Body of pancreas (tissue), 4 donors: ENCODE measurements around the gene QARS1.

Experiments used
- POLR2A ChIP-seq, 3 donors: fragments of 450-650 bp; IDR thresholded peaks; one replicate each; pipeline ENCODE4 v1.6.1; 2016; ENCODE audit warnings: antibody characterized with exemption in 3 of 3, mild to moderate bottlenecking in 2 of 3
- TF ChIP-seq, protein P1 (sequence below), 7 experiments: fragments of 450-650 bp in 4 of 7; fragments of 200-600 bp in 3 of 7; sonication (generic) in 3 of 7; IDR thresholded peaks; one replicate each; pipeline ENCODE4 v1.5.1; 2016 to 2019; ENCODE audit warnings: antibody characterized with exemption in 7 of 7

DNA sequence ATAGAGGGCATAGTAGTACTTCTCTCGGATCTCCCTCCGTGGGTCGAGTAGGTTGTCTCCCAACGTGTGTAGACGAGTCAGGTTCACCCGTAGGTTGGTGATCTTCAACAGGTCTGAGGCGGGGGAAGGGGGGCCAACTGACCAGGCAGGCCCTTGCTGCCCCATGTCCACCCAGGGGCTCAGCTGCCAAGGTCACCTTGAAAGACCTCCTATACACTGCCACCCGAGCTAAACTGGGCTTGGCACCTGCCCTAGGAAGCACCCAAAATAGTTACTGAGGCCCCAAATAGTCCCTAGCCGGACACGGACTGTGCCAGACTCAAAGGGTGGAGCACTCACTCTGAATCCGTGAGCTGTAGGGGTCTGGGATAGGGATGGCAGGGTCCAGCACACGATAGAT lies 26.5 kb upstream of the QARS1 start:
- TF ChIP-seq POLR2A (IDR thresholded peaks at IDR 0.05): no peak
- TF ChIP-seq, protein P1, sequence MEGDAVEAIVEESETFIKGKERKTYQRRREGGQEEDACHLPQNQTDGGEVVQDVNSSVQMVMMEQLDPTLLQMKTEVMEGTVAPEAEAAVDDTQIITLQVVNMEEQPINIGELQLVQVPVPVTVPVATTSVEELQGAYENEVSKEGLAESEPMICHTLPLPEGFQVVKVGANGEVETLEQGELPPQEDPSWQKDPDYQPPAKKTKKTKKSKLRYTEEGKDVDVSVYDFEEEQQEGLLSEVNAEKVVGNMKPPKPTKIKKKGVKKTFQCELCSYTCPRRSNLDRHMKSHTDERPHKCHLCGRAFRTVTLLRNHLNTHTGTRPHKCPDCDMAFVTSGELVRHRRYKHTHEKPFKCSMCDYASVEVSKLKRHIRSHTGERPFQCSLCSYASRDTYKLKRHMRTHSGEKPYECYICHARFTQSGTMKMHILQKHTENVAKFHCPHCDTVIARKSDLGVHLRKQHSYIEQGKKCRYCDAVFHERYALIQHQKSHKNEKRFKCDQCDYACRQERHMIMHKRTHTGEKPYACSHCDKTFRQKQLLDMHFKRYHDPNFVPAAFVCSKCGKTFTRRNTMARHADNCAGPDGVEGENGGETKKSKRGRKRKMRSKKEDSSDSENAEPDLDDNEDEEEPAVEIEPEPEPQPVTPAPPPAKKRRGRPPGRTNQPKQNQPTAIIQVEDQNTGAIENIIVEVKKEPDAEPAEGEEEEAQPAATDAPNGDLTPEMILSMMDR (IDR thresholded peaks at IDR 0.05): no peak
